ENCODE results near the gene ALDH1A3. TPM values are rescaled to one million over a fixed set of nuclear protein-coding genes. Genes with fewer than 3 reads are reported as not detected.

The ALDH1A3 gene
- total RNA-seq, 2 donors from 2014 or later, result 3.4 to 13.7 TPM

Other genes with a start within 250 kb of the ALDH1A3 start
- gene LRRK1, start 39.5 kb downstream of the ALDH1A3 start, total RNA-seq, result 1 to 10 TPM; 5.2 to 9.1 TPM

Measured in left cardiac atrium (tissue), 2 donors.